ENCODE results near the gene CIRBP. TPM values are rescaled to one million over a fixed set of nuclear protein-coding genes. Genes with fewer than 3 reads are reported as not detected.

The CIRBP gene
- total RNA-seq, 1 donor from 2014 or later = 295 TPM

- Mint-ChIP-seq H3K4me1 (ENCODE audit: low read depth) (peaks cover 3% of the 10 kb centered on the region), H3K4me3 (ENCODE audit: unreplicated experiment) (no peak overlapping the region), H3K27me3 (ENCODE audit: low read depth) (no peaks in the 10 kb centered on the region), H3K27ac (ENCODE audit: unreplicated experiment) (no peak overlapping the region), H3K36me3 (ENCODE audit: low read depth) (no peaks in the 10 kb centered on the region), H3K9me3 (ENCODE audit: low read depth) (no peaks in the 10 kb centered on the region)
- no peak for TF ChIP-seq CTCF (IDR thresholded peaks at IDR 0.05)
- DNase-seq (ENCODE audit: low spot score) = peak; percentile 84
Measured at GRCh38 chr19:1307755-1308303, 38.7 kb downstream of the CIRBP start.

- no peaks in the 10 kb centered on the region for H3K27me3 Mint-ChIP-seq (ENCODE audit: low read depth)
- no peak for TF ChIP-seq CTCF (IDR thresholded peaks at IDR 0.05)
Measured at GRCh38 chr19:1308718-1309117, 39.6 kb downstream of the CIRBP start.

GRCh38 chr19:1309977-1310852 lies 41.1 kb downstream of the CIRBP start:
- H3K9me3 Mint-ChIP-seq (ENCODE audit: low read depth) = no peaks in the 10 kb centered on the region
- H3K4me1 Mint-ChIP-seq (ENCODE audit: low read depth) = peaks cover 16% of the 10 kb centered on the region
- no peaks in the 10 kb centered on the region for H3K36me3 Mint-ChIP-seq (ENCODE audit: low read depth)
- no peak overlapping the region for H3K27ac Mint-ChIP-seq (ENCODE audit: unreplicated experiment)
- no peak for DNase-seq (ENCODE audit: low spot score)
- H3K27me3 Mint-ChIP-seq (ENCODE audit: low read depth) = no peaks in the 10 kb centered on the region
- no peak for TF ChIP-seq CTCF (IDR thresholded peaks at IDR 0.05)
- H3K4me3 Mint-ChIP-seq (ENCODE audit: unreplicated experiment) = no peak overlapping the region

More at GRCh38 chr19:1308718-1309117, 39.6 kb downstream of the CIRBP start:
- Mint-ChIP-seq H3K9me3 (ENCODE audit: low read depth) (no peaks in the 10 kb centered on the region), H3K4me3 (ENCODE audit: unreplicated experiment) (no peak overlapping the region), H3K4me1 (ENCODE audit: low read depth) (peaks cover 8% of the 10 kb centered on the region), H3K27ac (ENCODE audit: unreplicated experiment) (no peak overlapping the region), H3K36me3 (ENCODE audit: low read depth) (no peaks in the 10 kb centered on the region)
- no peak for DNase-seq (ENCODE audit: low spot score)

GRCh38 chr19:1310853-1311180 lies 41.7 kb downstream of the CIRBP start:
- Mint-ChIP-seq H3K4me3 (ENCODE audit: unreplicated experiment) (no peak overlapping the region), H3K36me3 (ENCODE audit: low read depth) (no peaks in the 10 kb centered on the region), H3K27ac (ENCODE audit: unreplicated experiment) (no peak overlapping the region), H3K4me1 (ENCODE audit: low read depth) (peaks cover 16% of the 10 kb centered on the region), H3K9me3 (ENCODE audit: low read depth) (no peaks in the 10 kb centered on the region), H3K27me3 (ENCODE audit: low read depth) (no peaks in the 10 kb centered on the region)
- DNase-seq (ENCODE audit: low spot score) = no peak
- TF ChIP-seq CTCF (IDR thresholded peaks at IDR 0.05) = no peak

GRCh38 chr19:1311543-1312091 lies 42.5 kb downstream of the CIRBP start:
- H3K9me3 Mint-ChIP-seq (ENCODE audit: low read depth) = no peaks in the 10 kb centered on the region
- H3K27me3 Mint-ChIP-seq (ENCODE audit: low read depth) = no peaks in the 10 kb centered on the region
- TF ChIP-seq CTCF (IDR thresholded peaks at IDR 0.05) = no peak
- H3K4me3 Mint-ChIP-seq (ENCODE audit: unreplicated experiment) = no peak overlapping the region
- no peak overlapping the region for H3K27ac Mint-ChIP-seq (ENCODE audit: unreplicated experiment)
- H3K4me1 Mint-ChIP-seq (ENCODE audit: low read depth) = peaks cover 16% of the 10 kb centered on the region
- no peaks in the 10 kb centered on the region for H3K36me3 Mint-ChIP-seq (ENCODE audit: low read depth)
- DNase-seq (ENCODE audit: low spot score) = peak; percentile 82
